WTC11 (cell line): ENCODE data around the gene SLC47A1. TPM values are rescaled to one million over a fixed set of nuclear protein-coding genes. Genes with fewer than 3 reads are reported as not detected.

ENCODE experiments used
- ATAC-seq: fragments of 200-7000 bp; cut with Tn5 transposase; 2 replicates; pipeline ENCODE4 v1.10.0; 2021; ENCODE audit warnings: mild to moderate bottlenecking, moderate library complexity
- CTCF ChIA-PET: fragments of 300-600 bp; sonication (Branson Sonifier 250); formaldehyde crosslinking; loops from one replicate; lab custom pipeline; 2021; ENCODE audit warnings: antibody characterized with exemption; lab: Charles Lee
- POLR2A ChIA-PET: fragments of 350-600 bp; sonication (Branson Sonifier 250); formaldehyde crosslinking; loops from one replicate; lab custom pipeline; 2021; ENCODE audit warnings: antibody characterized with exemption; lab: Charles Lee
- DNase-seq: peaks from one replicate; pipeline ENCODE4 v3.0.0; 2021; ENCODE audit warnings: low spot score
- H3K27ac Mint-ChIP-seq: 2 replicates; pipeline ENCODE4 v1.8.0; 2021; ENCODE audit warnings: mixed read lengths
- H3K27me3 Mint-ChIP-seq: 2 replicates; pipeline ENCODE4 v1.8.0; 2021; ENCODE audit warnings: low read depth, mild to moderate bottlenecking, moderate library complexity, mixed read lengths
- H3K36me3 Mint-ChIP-seq: 2 replicates; pipeline ENCODE4 v1.8.0; 2021; ENCODE audit warnings: mixed read lengths
- H3K4me1 Mint-ChIP-seq: 2 replicates; pipeline ENCODE4 v1.8.0; 2022; ENCODE audit warnings: mixed read lengths
- H3K4me3 Mint-ChIP-seq: 2 replicates; pipeline ENCODE4 v1.8.0; 2021; ENCODE audit warnings: mild to moderate bottlenecking, moderate library complexity, mixed read lengths
- H3K9me3 Mint-ChIP-seq: 2 replicates; pipeline ENCODE4 v1.8.0; 2021; ENCODE audit warnings: mixed read lengths
- ATF3 ChIP-seq: sonication (generic); formaldehyde crosslinking; conservative IDR thresholded peaks from 2 replicates; pipeline ENCODE4 v1.8.1; 2022; ENCODE audit warnings: mild to moderate bottlenecking, missing genetic modification reagents
- CTCF ChIP-seq: fragments of 200-600 bp; IDR thresholded peaks from 2 replicates; pipeline ENCODE4 v1.8.0; 2022; ENCODE audit warnings: antibody characterized with exemption
- ETV6 ChIP-seq: sonication (generic); formaldehyde crosslinking; IDR thresholded peaks from 2 replicates; pipeline ENCODE4 v1.8.1; 2022; ENCODE audit warnings: mild to moderate bottlenecking, missing genetic modification reagents
- HMGA2 ChIP-seq: fragments of 250-450 bp; sonication (Bioruptor Pico); IDR thresholded peaks from 2 replicates; pipeline ENCODE4 v1.4.0; 2021; ENCODE audit warnings: mild to moderate bottlenecking, moderate library complexity
- HMGXB4 ChIP-seq: sonication (generic); formaldehyde crosslinking; IDR thresholded peaks from 2 replicates; pipeline ENCODE4 v1.8.1; 2023; ENCODE audit warnings: mild to moderate bottlenecking, moderate library complexity, missing genetic modification reagents
- IRF1 ChIP-seq: sonication (generic); formaldehyde crosslinking; IDR thresholded peaks from 2 replicates; pipeline ENCODE4 v1.8.0; 2023; ENCODE audit warnings: missing genetic modification reagents
- MAX ChIP-seq: sonication (generic); formaldehyde crosslinking; IDR thresholded peaks from 2 replicates; pipeline ENCODE4 v1.8.0; 2022; ENCODE audit warnings: mild to moderate bottlenecking, missing genetic modification reagents
- MXD4 ChIP-seq: fragments of 250-450 bp; sonication (Bioruptor Pico); IDR thresholded peaks from 2 replicates; pipeline ENCODE4 v1.8.0; 2021; ENCODE audit warnings: mild to moderate bottlenecking, moderate library complexity, borderline replicate concordance
- PRRX2 ChIP-seq: fragments of 250-450 bp; sonication (Bioruptor Pico); IDR thresholded peaks from 2 replicates; pipeline ENCODE4 v1.8.0; 2021; ENCODE audit warnings: mild to moderate bottlenecking
- RELA ChIP-seq: sonication (generic); formaldehyde crosslinking; IDR thresholded peaks from 2 replicates; pipeline ENCODE4 v1.8.1; 2022; ENCODE audit warnings: missing genetic modification reagents, mild to moderate bottlenecking, borderline replicate concordance
- RORB ChIP-seq: fragments of 250-450 bp; sonication (Bioruptor Pico); IDR thresholded peaks from 2 replicates; pipeline ENCODE4 v1.9.0; 2021; ENCODE audit warnings: mild to moderate bottlenecking
- SMAD3 ChIP-seq: sonication (generic); formaldehyde crosslinking; IDR thresholded peaks from 2 replicates; pipeline ENCODE4 v1.8.0; 2022; ENCODE audit warnings: missing genetic modification reagents, mild to moderate bottlenecking, borderline replicate concordance
- SMAD4 ChIP-seq: sonication (generic); formaldehyde crosslinking; IDR thresholded peaks from 2 replicates; pipeline ENCODE4 v1.8.0; 2022; ENCODE audit warnings: mild to moderate bottlenecking, missing genetic modification reagents
- SOX15 ChIP-seq: fragments of 250-450 bp; sonication (Bioruptor Pico); IDR thresholded peaks from 2 replicates; pipeline ENCODE4 v1.9.0; 2021; ENCODE audit warnings: mild to moderate bottlenecking
- TEAD4 ChIP-seq: sonication (generic); formaldehyde crosslinking; IDR thresholded peaks from 2 replicates; pipeline ENCODE4 v1.8.0; 2022; ENCODE audit warnings: mild to moderate bottlenecking, missing genetic modification reagents
- USF2 ChIP-seq: sonication (generic); formaldehyde crosslinking; IDR thresholded peaks from 2 replicates; pipeline ENCODE4 v1.8.1; 2023; ENCODE audit warnings: mild to moderate bottlenecking, missing genetic modification reagents, moderate library complexity
- ZNF138 ChIP-seq: sonication (generic); formaldehyde crosslinking; conservative IDR thresholded peaks from 2 replicates; pipeline ENCODE4 v1.8.1; 2022; ENCODE audit warnings: mild to moderate bottlenecking, moderate library complexity, missing genetic modification reagents
- ZNF232 ChIP-seq: sonication (generic); formaldehyde crosslinking; IDR thresholded peaks from 2 replicates; pipeline ENCODE4 v1.8.0; 2022; ENCODE audit warnings: mild to moderate bottlenecking, missing genetic modification reagents
- ZNF396 ChIP-seq: fragments of 250-450 bp; sonication (Bioruptor Pico); IDR thresholded peaks from 2 replicates; pipeline ENCODE4 v1.8.0; 2021; ENCODE audit warnings: mild to moderate bottlenecking, moderate library complexity, borderline replicate concordance
- ZNF416 ChIP-seq: fragments of 250-450 bp; sonication (Bioruptor Pico); IDR thresholded peaks from 2 replicates; pipeline ENCODE4 v1.9.0; 2021; ENCODE audit warnings: mild to moderate bottlenecking, inconsistent platforms
- ZNF512 ChIP-seq: sonication (generic); formaldehyde crosslinking; IDR thresholded peaks from 2 replicates; pipeline ENCODE4 v1.8.1; 2022; ENCODE audit warnings: missing genetic modification reagents, borderline replicate concordance
- total RNA-seq: library from RNA; stranded (reverse); gene quantifications from 3 replicates; pipeline ENCODE4 v1.2.3, GENCODE V29; 2021

SLC47A1 gene
- total RNA-seq, 1 experiment from 2014 or later = 2.5 TPM

GRCh38 chr17:19565817-19566575 is 32.3 kb downstream of the SLC47A1 start (continued):
- TF ChIP-seq HMGXB4 (CRISPR knock-in tag) = no peak
- TF ChIP-seq RELA = no peak
- no peak for TF ChIP-seq MXD4
- TF ChIP-seq PRRX2 (CRISPR knock-in tag) = no peak
- TF ChIP-seq TEAD4 (CRISPR knock-in tag) = no peak

- DNase-seq = peak; percentile 21
- Mint-ChIP-seq H3K36me3 (no peaks in the 10 kb centered on the region), H3K27ac (no peak overlapping the region), H3K4me1 (no peaks in the 10 kb centered on the region), H3K27me3 (no peaks in the 10 kb centered on the region; the same call in 1 of the 2 replicates), H3K4me3 (no peak overlapping the region), H3K9me3 (no peaks in the 10 kb centered on the region)
- ATAC-seq = peak; percentile 82
- POLR2A ChIA-PET = interaction anchor here (0.6 kb wide), 1 partner anchor 141 kb away, joined by 3 read pairs; no protein-coding TSS in a partner anchor
- CTCF ChIA-PET = interaction anchor here (0.5 to 2.4 kb wide), 25 partner anchors 8 to 276 kb away, joined by 3 to 17 read pairs (median 5); partner anchors contain the start of genes ALDH3A2, B9D1 and SLC47A1
- TF ChIP-seq MAX (CRISPR knock-in tag) (peak; percentile 57; the same call in 1 of the 2 replicates), USF2 (CRISPR knock-in tag) (peak; percentile 21; the same call in 1 of the 2 replicates), IRF1 (CRISPR knock-in tag) (no peak)
Measured at GRCh38 chr17:19567216-19568015, 33.8 kb downstream of the SLC47A1 start.

GRCh38 chr17:19568016-19568350 is 34.3 kb downstream of the SLC47A1 start:
- no peaks in the 10 kb centered on the region for H3K36me3 Mint-ChIP-seq
- no peaks in the 10 kb centered on the region; the same call in 1 of the 2 replicates for H3K27me3 Mint-ChIP-seq
- ATAC-seq (no peak), DNase-seq (no peak)
- ChIA-PET CTCF (interaction anchor here (0.8 to 2.4 kb wide), 20 partner anchors 9 to 233 kb away, joined by 3 to 17 read pairs (median 5); partner anchors contain the start of genes ALDH3A2 and SLC47A1), POLR2A (no interaction called here)
- H3K27ac Mint-ChIP-seq = no peak overlapping the region
- TF ChIP-seq HMGA2 (CRISPR knock-in tag) = no peak
- no peak for TF ChIP-seq SMAD3
- no peak for TF ChIP-seq SOX15 (CRISPR knock-in tag)
- TF ChIP-seq ZNF232 (CRISPR knock-in tag) = no peak
- TF ChIP-seq ZNF396 (CRISPR knock-in tag) = no peak
- no peak; the same call in 1 of the 2 replicates for TF ChIP-seq CTCF
- TF ChIP-seq SMAD4 (CRISPR knock-in tag) = no peak
- TF ChIP-seq PRRX2 (CRISPR knock-in tag) = no peak
- no peak for TF ChIP-seq ETV6
- TF ChIP-seq ZNF512 (CRISPR knock-in tag) = no peak
- no peak for TF ChIP-seq ATF3
- no peak for TF ChIP-seq ZNF416 (CRISPR knock-in tag)
- no peak for TF ChIP-seq RORB (CRISPR knock-in tag)
- TF ChIP-seq ZNF138 (CRISPR knock-in tag) = no peak
- 0 out of 2 replicates have a peak, but pooled peaks cover 4% of the 10 kb centered on the region for H3K4me1 Mint-ChIP-seq
- no peaks in the 10 kb centered on the region for H3K9me3 Mint-ChIP-seq
- H3K4me3 Mint-ChIP-seq = no peak overlapping the region
